K562 (cell line): Measurements from ENCODE around the gene MECP2. TPM values are rescaled to one million over a fixed set of nuclear protein-coding genes. Genes with fewer than 3 reads are reported as not detected.
A peak's percentile ranks its signal among the peaks of the same experiment; 100 is the strongest.

Source experiments
- ARID2 ChIP-seq: fragments of 450-650 bp; IDR thresholded peaks from 2 replicates; pipeline ENCODE4 v1.6.1; 2017; ENCODE audit warnings: antibody characterized with exemption, mild to moderate bottlenecking
- ATF1 ChIP-seq, 2 experiments: fragments of 450-650 bp in 1 of 2; IDR thresholded peaks; 2 replicates each; pipeline ENCODE4 v1.6.1; 2016; ENCODE audit warnings: missing compliant biosample characterization in 1 of 2, missing genetic modification characterization in 1 of 2
- ATF7 ChIP-seq: fragments of 450-650 bp; IDR thresholded peaks from 2 replicates; pipeline ENCODE4 v1.7.1; 2014; ENCODE audit warnings: mild to moderate bottlenecking, moderate library complexity
- CHAMP1 ChIP-seq: fragments of 450-650 bp; IDR thresholded peaks from 2 replicates; pipeline ENCODE4 v1.6.1; 2016; ENCODE audit warnings: mild to moderate bottlenecking
- CREB1 ChIP-seq, 2 experiments: sonication (generic) in 1 of 2; formaldehyde crosslinking in 1 of 2; IDR thresholded peaks; 2 replicates each; pipeline versions ENCODE4 v1.6.1 to v1.8.0; 2012 to 2022; ENCODE audit warnings: inconsistent platforms in 1 of 2, mild to moderate bottlenecking in 1 of 2, missing genetic modification reagents in 1 of 2, moderate library complexity in 1 of 2
- FOXM1 ChIP-seq, 2 experiments: fragments of 450-650 bp in 1 of 2; sonication (generic) in 1 of 2; formaldehyde crosslinking in 1 of 2; IDR thresholded peaks; 2 replicates each; pipeline versions ENCODE4 v1.6.1 to v1.9.0; 2017 to 2022; ENCODE audit warnings: low read depth in 2 of 2, mild to moderate bottlenecking in 2 of 2, missing genetic modification reagents in 1 of 2, moderate library complexity in 1 of 2
- MNT ChIP-seq, 2 experiments: fragments of 450-650 bp; conservative IDR thresholded peaks; 2 replicates each; pipeline ENCODE4 v1.6.1; 2017; ENCODE audit warnings: mild to moderate bottlenecking in 2 of 2, moderate library complexity in 2 of 2
- NR2C2 ChIP-seq, 2 experiments: fragments of 200-800 bp in 1 of 2; sonication (Bioruptor generic) in 1 of 2; sonication (generic) in 1 of 2; formaldehyde crosslinking in 1 of 2; IDR thresholded peaks; 2 replicates each; pipeline versions ENCODE4 v1.6.1 to v1.8.0; 2016 to 2022; ENCODE audit warnings: mild to moderate bottlenecking in 1 of 2, missing compliant biosample characterization in 1 of 2, missing genetic modification characterization in 1 of 2, missing genetic modification reagents in 1 of 2
- POLR2A ChIP-seq: fragments of 450-650 bp; conservative IDR thresholded peaks from 2 replicates; pipeline ENCODE4 v1.6.1; 2016
- POU5F1 ChIP-seq: fragments of 150-350 bp; IDR thresholded peaks from 2 replicates; pipeline ENCODE4 v1.6.1; 2014; ENCODE audit warnings: borderline replicate concordance, low read length, low read depth, mild to moderate bottlenecking; ENCODE audit not compliant: partially characterized antibody
- PTBP1 ChIP-seq: fragments of 200-400 bp; formaldehyde crosslinking; IDR thresholded peaks from 2 replicates; pipeline ENCODE4 v1.6.1; 2017; ENCODE audit warnings: low read depth, low read length
- SMARCE1 ChIP-seq: fragments of 450-650 bp; IDR thresholded peaks from 2 replicates; pipeline ENCODE4 v1.7.1; 2016; ENCODE audit warnings: mild to moderate bottlenecking
- SRSF9 ChIP-seq: fragments of 200-400 bp; formaldehyde crosslinking; IDR thresholded peaks from 2 replicates; pipeline ENCODE4 v1.6.1; 2017; ENCODE audit warnings: low read depth, low read length, borderline replicate concordance
- TCF15 ChIP-seq: fragments of 250-450 bp; sonication (Bioruptor Pico); IDR thresholded peaks from 2 replicates; pipeline ENCODE4 v1.8.0; 2022; ENCODE audit warnings: moderate library complexity, mild to moderate bottlenecking, inconsistent platforms
- THAP12 ChIP-seq: fragments of 250-450 bp; sonication (Bioruptor Pico); IDR thresholded peaks from 2 replicates; pipeline ENCODE4 v1.9.0; 2021; ENCODE audit warnings: mild to moderate bottlenecking, inconsistent platforms
- ZC3H11A ChIP-seq: IDR thresholded peaks from 2 replicates; pipeline ENCODE4 v1.6.1; 2012; ENCODE audit warnings: low read depth, low read length, improper control_type of control experiment
- ZNF316 ChIP-seq: fragments of 450-650 bp; IDR thresholded peaks from 2 replicates; pipeline ENCODE4 v1.6.1; 2016
- ZNF408 ChIP-seq: fragments of 250-450 bp; sonication (Bioruptor Pico); IDR thresholded peaks from 2 replicates; pipeline ENCODE4 v1.4.0; 2020; ENCODE audit warnings: low read depth, mild to moderate bottlenecking, moderate library complexity
- ZNF75A ChIP-seq: fragments of 450-650 bp; formaldehyde crosslinking; IDR thresholded peaks from 2 replicates; pipeline ENCODE4 v1.4.0; 2020; ENCODE audit warnings: mild to moderate bottlenecking
- polyA plus RNA-seq, 8 experiments: library from polyadenylated mRNA; depleted of rRNA in 4 of 8; stranded (reverse) in 5 of 8; unstranded in 3 of 8; fragments of >200 nt; fragmentation: Nextera tagmentation in 2 of 8; fragmentation: Illumina TruSeq in 1 of 8; extraction: Ambion mirVana in 2 of 8; extraction: Trizol in 1 of 8; gene quantifications; 2 replicates each; pipeline versions ENCODE4 v1.2.1 to v1.2.3, GENCODE V29; 2011 to 2014; ENCODE audit warnings: inconsistent platforms in 1 of 8, missing spikeins in 1 of 8
- total RNA-seq, 7 experiments: library from RNA; depleted of rRNA in 6 of 7; stranded (reverse); fragments of >200 nt in 6 of 7; fragmentation: Illumina TruSeq in 2 of 7; extraction: Trizol in 2 of 7; gene quantifications; 2 replicates each; pipeline versions ENCODE4 v1.2.1 to v1.2.3, GENCODE V29; 2011 to 2021; ENCODE audit warnings: low replicate concordance in 1 of 7

The MECP2 gene
- total and polyA plus RNA-seq, 9 of the 15 experiments (the other 6 are each of a cell fraction or from before 2014, with no cell fraction given) = 2.1 to 50.9 (median 30.5) TPM

GRCh38 chrX:154123241-154124219 is 26.0 kb upstream of the MECP2 start (continued):
- TF ChIP-seq NR2C2 (CRISPR knock-in tag; IDR thresholded peaks at IDR 0.05) (no peak), NR2C2 (tag; IDR thresholded peaks at IDR 0.05) (peak; percentile 74), ATF1 (CRISPR knock-in tag; IDR thresholded peaks at IDR 0.05) (no peak), ATF1 (tag; IDR thresholded peaks at IDR 0.05) (peak; percentile 61), ZNF75A (CRISPR knock-in tag) (no peak), CREB1 (IDR thresholded peaks at IDR 0.05) (no peak), CREB1 (CRISPR knock-in tag; IDR thresholded peaks at IDR 0.05) (no peak), FOXM1 (IDR thresholded peaks at IDR 0.05; ENCODE audit: low read depth) (peak; percentile 91), FOXM1 (CRISPR knock-in tag; IDR thresholded peaks at IDR 0.05; ENCODE audit: low read depth) (no peak), TCF15 (CRISPR knock-in tag) (no peak), ARID2 (no peak), ZC3H11A (no peak), SMARCE1 (peak; percentile 97), PTBP1 (no peak), POU5F1 (no peak), SRSF9 (no peak), POLR2A (no peak; the same call in 1 of the 2 replicates), MNT (conservative IDR thresholded peaks at IDR 0.05) (peak in 1 of 2 experiments; percentile 57; a peak in 2 of 4 replicates), CHAMP1 (peak; percentile 94), ATF7 (peak; percentile 89), THAP12 (CRISPR knock-in tag) (no peak), ZNF316 (no peak), ZNF408 (CRISPR knock-in tag) (no peak)
